A549 (cell line): ENCODE measurements around the gene TSKS. TPM values are rescaled to one million over a fixed set of nuclear protein-coding genes. Genes with fewer than 3 reads are reported as not detected.
"Not testable (repeated sequence)": the region's sequence is repeated elsewhere in the genome, so short reads cannot be mapped to it uniquely, and the experiment has no call there.

ENCODE experiments used
- ATAC-seq, 2 experiments: fragments of 200-7000 bp in 1 of 2; fragments of >200 bp in 1 of 2; cut with Nextera tagmentation in 1 of 2; cut with Tn5 transposase in 1 of 2; 3 replicates each; pipeline versions ENCODE4 v1.8.0 to v1.9.1; 2018 to 2020; ENCODE audit warnings: mild to moderate bottlenecking in 1 of 2, moderate library complexity in 1 of 2
- CTCF ChIA-PET: fragments of 300-600 bp; sonication (Branson Sonifier 250); formaldehyde crosslinking; extraction: SDS; loops from one replicate; lab custom pipeline; 2021; ENCODE audit warnings: antibody characterized with exemption, inconsistent platforms; lab: Yijun Ruan, JAX
- POLR2A ChIA-PET: fragments of 350-600 bp; formaldehyde crosslinking; extraction: SDS; loops from one replicate; lab custom pipeline; 2021; ENCODE audit warnings: antibody characterized with exemption, inconsistent platforms; lab: Yijun Ruan, JAX
- DNase-seq, 2 experiments: peaks; one replicate each; pipeline versions ENCODE4 v3.0.0 to v3.0.0-alpha.2; 2011 to 2016; ENCODE audit warnings: low read depth in 1 of 2, low spot score in 1 of 2
- FAIRE-seq: peaks from 2 replicates; lab custom pipeline; 2011; peaks lifted over from hg19 to GRCh38; lab: Jason Lieb, UNC
- H3K27ac ChIP-seq, 2 experiments: fragments of >200 bp; sonication (Bioruptor Twin); formaldehyde crosslinking; 3 replicates each; pipeline ENCODE4 v1.5.1; 2016 to 2017
- H3K4me1 ChIP-seq: fragments of >200 bp; sonication (Bioruptor Twin); formaldehyde crosslinking; 3 replicates; pipeline ENCODE4 v1.6.1; 2016
- H3K4me2 ChIP-seq: fragments of >200 bp; sonication (Bioruptor Twin); formaldehyde crosslinking; 3 replicates; pipeline ENCODE4 v1.6.1; 2016
- H3K4me3 ChIP-seq: fragments of >200 bp; sonication (Bioruptor Twin); formaldehyde crosslinking; 3 replicates; pipeline ENCODE4 v1.5.1; 2016
- H3K9me3 ChIP-seq: fragments of >200 bp; sonication (Bioruptor Twin); formaldehyde crosslinking; 3 replicates; pipeline ENCODE4 v1.6.1; 2016
- CBX2 ChIP-seq: fragments of 200-600 bp; sonication (generic); IDR thresholded peaks from 2 replicates; pipeline ENCODE4 v1.6.1; 2016; ENCODE audit warnings: low read depth, mild to moderate bottlenecking, borderline replicate concordance
- CEBPB ChIP-seq, 2 experiments: fragments of >200 bp in 1 of 2; sonication (Bioruptor Twin) in 1 of 2; formaldehyde crosslinking in 1 of 2; IDR thresholded peaks; 2 replicates each; pipeline ENCODE4 v1.6.1; 2012 to 2016
- EP300 ChIP-seq, 2 experiments: fragments of >200 bp; sonication (Bioruptor Twin); formaldehyde crosslinking; IDR thresholded peaks; 2 replicates in 1 of 2; 3 replicates in 1 of 2; pipeline ENCODE4 v1.6.1; 2016 to 2017
- ESRRA ChIP-seq: fragments of 150-350 bp; IDR thresholded peaks from 2 replicates; pipeline ENCODE4 v1.6.1; 2014; ENCODE audit warnings: mild to moderate bottlenecking, low read length, borderline replicate concordance
- FOSB ChIP-seq: fragments of 250-450 bp; sonication (Bioruptor Pico); IDR thresholded peaks from 2 replicates; pipeline ENCODE4 v1.5.0; 2020; ENCODE audit warnings: mild to moderate bottlenecking, moderate library complexity
- HDAC2 ChIP-seq: fragments of 200-600 bp; sonication (generic); IDR thresholded peaks from 2 replicates; pipeline ENCODE4 v1.6.1; 2016
- KDM1A ChIP-seq: fragments of 200-600 bp; sonication (generic); IDR thresholded peaks from 2 replicates; pipeline ENCODE4 v1.6.1; 2016; ENCODE audit warnings: low read depth, mild to moderate bottlenecking
- KDM5A ChIP-seq: fragments of 200-600 bp; sonication (generic); IDR thresholded peaks from 2 replicates; pipeline ENCODE4 v1.6.1; 2016; ENCODE audit warnings: antibody characterized with exemption, mild to moderate bottlenecking
- MAFK ChIP-seq: fragments of 450-650 bp; IDR thresholded peaks from 2 replicates; pipeline ENCODE4 v1.6.1; 2014; ENCODE audit not compliant: partially characterized antibody
- PHF8 ChIP-seq: fragments of 200-600 bp; sonication (generic); IDR thresholded peaks from 2 replicates; pipeline ENCODE4 v1.6.1; 2016; ENCODE audit warnings: low read depth, mild to moderate bottlenecking, antibody characterized with exemption, moderate library complexity, borderline replicate concordance
- POLR2AphosphoS2 ChIP-seq: conservative IDR thresholded peaks from 2 replicates; pipeline ENCODE4 v1.6.1; 2012; ENCODE audit warnings: low read length, improper control_type of control experiment, inconsistent platforms
- RARB ChIP-seq: fragments of 250-450 bp; sonication (Bioruptor Pico); IDR thresholded peaks from 2 replicates; pipeline ENCODE4 v1.8.0; 2021; ENCODE audit warnings: mild to moderate bottlenecking, moderate library complexity
- RFX5 ChIP-seq: fragments of 450-650 bp; IDR thresholded peaks from 2 replicates; pipeline ENCODE4 v1.7.1; 2014; ENCODE audit warnings: antibody characterized with exemption, mild to moderate bottlenecking, moderate library complexity
- ZSCAN20 ChIP-seq: fragments of 250-450 bp; sonication (Bioruptor Pico); IDR thresholded peaks from 2 replicates; pipeline ENCODE4 v1.8.0; 2022; ENCODE audit warnings: mild to moderate bottlenecking, moderate library complexity
- WGBS: methylation state at CpG from one replicate; pipeline ENCODE4 v1.1.6; 2017; ENCODE audit errors: missing lambda C conversion rate; 5-methylcytosine and 5-hydroxymethylcytosine counted together
- polyA plus RNA-seq, 4 experiments: library from polyadenylated mRNA; depleted of rRNA in 3 of 4; stranded (reverse); fragments of >200 nt; fragmentation: RNase III in 1 of 4; extraction: RNeasy Plus Mini Kit Qiagen cat#74134 plus additional on column Dnase treatment in 1 of 4; gene quantifications; 2 replicates in 3 of 4; 3 replicates in 1 of 4; pipeline ENCODE4 v1.2.3, GENCODE V29; 2011 to 2017
- TF ChIP-seq, protein P1 (sequence below): fragments of 450-650 bp; IDR thresholded peaks from 2 replicates; pipeline ENCODE4 v1.6.1; 2014; ENCODE audit warnings: antibody characterized with exemption
- TF ChIP-seq, protein P2 (sequence below): fragments of 250-450 bp; sonication (Bioruptor Pico); IDR thresholded peaks from 2 replicates; pipeline ENCODE4 v1.5.0; 2021; ENCODE audit warnings: mild to moderate bottlenecking, moderate library complexity, borderline replicate concordance

TSKS gene
- polyA plus RNA-seq, 2 of the 4 experiments (the other 2 are of a cell fraction), result not detected

DNA sequence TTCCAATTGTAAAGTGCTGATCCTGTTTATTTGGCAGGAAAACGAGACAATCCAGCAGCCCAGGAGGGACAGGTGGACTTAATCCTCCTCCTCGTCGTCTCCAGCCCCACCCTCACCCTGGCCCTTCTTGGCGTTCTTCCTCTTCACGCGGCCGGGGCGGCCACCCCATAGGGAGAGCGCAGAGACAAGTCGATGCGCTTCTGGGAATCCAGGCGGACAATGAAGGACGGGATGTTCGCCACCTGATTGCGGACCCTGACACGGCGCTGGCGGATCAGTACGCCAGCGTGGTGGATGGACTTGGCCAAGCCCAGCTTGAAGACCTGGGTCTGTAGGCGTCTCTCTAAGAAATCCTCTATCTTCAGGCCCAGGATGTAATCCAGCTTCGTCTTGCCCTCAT lies 43.7 kb downstream of the TSKS start:
- POLR2A ChIA-PET, DNase-seq, H3K4me3 ChIP-seq, H3K4me2 ChIP-seq, FAIRE-seq, H3K27ac ChIP-seq, H3K4me1 ChIP-seq, H3K9me3 ChIP-seq: not testable (repeated sequence)
- ATAC-seq, result 0 out of 6 replicates have a peak, but pooled peaks of 1 of the 2 experiments have one; percentile 21
- CTCF ChIA-PET, result interaction anchor here (0.5 to 4.5 kb wide), 11 partner anchors 11 to 420 kb away, joined by 3 to 29 read pairs (median 4); no protein-coding TSS in a partner anchor
- 88% methylated on average over 22 of the region's 22 CpGs for WGBS
- peak; percentile 31 for TF ChIP-seq MAFK

GRCh38 chr19:49718991-49719390 lies 44.1 kb downstream of the TSKS start:
- H3K27ac ChIP-seq, result no peak overlapping the region
- ATAC-seq (no peak), DNase-seq (no peak), FAIRE-seq (no peak)
- ChIA-PET CTCF (interaction anchor here (0.5 to 4.5 kb wide), 9 partner anchors 12 to 420 kb away, joined by 3 to 29 read pairs (median 4); no protein-coding TSS in a partner anchor), POLR2A (interaction anchor here (0.8 kb wide), 1 partner anchor 9 kb away, joined by 6 read pairs; no protein-coding TSS in a partner anchor)
- WGBS, result 80% methylated on average over 6 of the region's 6 CpGs
- no peaks in the 10 kb centered on the region for H3K9me3 ChIP-seq
- H3K4me1 ChIP-seq, result peaks cover 4% of the 10 kb centered on the region
- H3K4me2 ChIP-seq, result no peak overlapping the region
- TF ChIP-seq CEBPB (IDR thresholded peaks at IDR 0.05) (no peak), RFX5 (no peak), FOSB (CRISPR knock-in tag) (no peak), KDM5A (no peak), KDM1A (no peak), POLR2AphosphoS2 (no peak), EP300 (IDR thresholded peaks at IDR 0.05) (no peak), ZSCAN20 (CRISPR knock-in tag) (no peak), MAFK (no peak)
- TF ChIP-seq, protein P1, sequence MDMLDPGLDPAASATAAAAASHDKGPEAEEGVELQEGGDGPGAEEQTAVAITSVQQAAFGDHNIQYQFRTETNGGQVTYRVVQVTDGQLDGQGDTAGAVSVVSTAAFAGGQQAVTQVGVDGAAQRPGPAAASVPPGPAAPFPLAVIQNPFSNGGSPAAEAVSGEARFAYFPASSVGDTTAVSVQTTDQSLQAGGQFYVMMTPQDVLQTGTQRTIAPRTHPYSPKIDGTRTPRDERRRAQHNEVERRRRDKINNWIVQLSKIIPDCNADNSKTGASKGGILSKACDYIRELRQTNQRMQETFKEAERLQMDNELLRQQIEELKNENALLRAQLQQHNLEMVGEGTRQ, result no peak
- TF ChIP-seq, protein P2, sequence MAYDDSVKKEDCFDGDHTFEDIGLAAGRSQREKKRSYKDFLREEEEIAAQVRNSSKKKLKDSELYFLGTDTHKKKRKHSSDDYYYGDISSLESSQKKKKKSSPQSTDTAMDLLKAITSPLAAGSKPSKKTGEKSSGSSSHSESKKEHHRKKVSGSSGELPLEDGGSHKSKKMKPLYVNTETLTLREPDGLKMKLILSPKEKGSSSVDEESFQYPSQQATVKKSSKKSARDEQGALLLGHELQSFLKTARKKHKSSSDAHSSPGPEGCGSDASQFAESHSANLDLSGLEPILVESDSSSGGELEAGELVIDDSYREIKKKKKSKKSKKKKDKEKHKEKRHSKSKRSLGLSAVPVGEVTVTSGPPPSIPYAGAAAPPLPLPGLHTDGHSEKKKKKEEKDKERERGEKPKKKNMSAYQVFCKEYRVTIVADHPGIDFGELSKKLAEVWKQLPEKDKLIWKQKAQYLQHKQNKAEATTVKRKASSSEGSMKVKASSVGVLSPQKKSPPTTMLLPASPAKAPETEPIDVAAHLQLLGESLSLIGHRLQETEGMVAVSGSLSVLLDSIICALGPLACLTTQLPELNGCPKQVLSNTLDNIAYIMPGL, result no peak
- H3K4me3 ChIP-seq, result no peak overlapping the region

- ChIA-PET POLR2A (interaction anchor here (0.8 kb wide), 1 partner anchor 10 kb away, joined by 6 read pairs; no protein-coding TSS in a partner anchor), CTCF (interaction anchor here (0.9 to 4.5 kb wide), 16 partner anchors 9 to 172 kb away, joined by 3 to 29 read pairs (median 4); partner anchors contain the start of genes AP2A1 and FUZ)
- DNase-seq (no peak), FAIRE-seq (no peak), ATAC-seq (no peak)
- no peaks in the 10 kb centered on the region; the same call in 2 of the 3 replicates for H3K4me1 ChIP-seq
- no peak overlapping the region for H3K4me2 ChIP-seq
- H3K4me3 ChIP-seq, result no peak overlapping the region
- 89% methylated on average over 8 of the region's 8 CpGs for WGBS
- no peaks in the 10 kb centered on the region for H3K9me3 ChIP-seq
- H3K27ac ChIP-seq, result no peak overlapping the region
- no peak for TF ChIP-seq HDAC2
- TF ChIP-seq PHF8, result no peak
- no peak for TF ChIP-seq ESRRA
- no peak for TF ChIP-seq CEBPB (IDR thresholded peaks at IDR 0.05)
- no peak for TF ChIP-seq CBX2
These were observed 44.6 kb downstream of the TSKS start for GRCh38 chr19:49718511-49718910.

- CTCF ChIA-PET, result interaction anchor here (1.5 to 4.5 kb wide), 5 partner anchors 11 to 35 kb away, joined by 5 to 29 read pairs (median 12); no protein-coding TSS in a partner anchor
- POLR2A ChIA-PET, result interaction anchor here (1.3 kb wide), 1 partner anchor 97 kb away, joined by 3 read pairs; the partner anchor contains the start of gene FUZ
- no peak for ATAC-seq
- Histone ChIP-seq H3K4me2 (peak overlapping the region; percentile 44), H3K4me3 (no peak overlapping the region), H3K9me3 (no peaks in the 10 kb centered on the region), H3K27ac (peak overlapping the region in 1 of 2 experiments; percentile 64; a peak in 2 of 6 replicates), H3K4me1 (peaks cover 9% of the 10 kb centered on the region; the same call in 2 of the 3 replicates)
- no peak for DNase-seq
- WGBS, result 56% methylated on average over 3 of the region's 3 CpGs
- no peak for TF ChIP-seq RARB (CRISPR knock-in tag)
- no peak for FAIRE-seq
These were observed 47.0 kb downstream of the TSKS start for GRCh38 chr19:49716154-49716553.
